BJ (cell line): Measurements from ENCODE around the gene PRSS22. TPM values are rescaled to one million over a fixed set of nuclear protein-coding genes. Genes with fewer than 3 reads are reported as not detected.
A peak's percentile ranks its signal among the peaks of the same experiment; 100 is the strongest.

Experiments used
- CTCF ChIA-PET: fragments of 350-600 bp; formaldehyde crosslinking; extraction: SDS; loops from one replicate; lab custom pipeline; 2021; ENCODE audit warnings: antibody characterized with exemption, inconsistent platforms; lab: Yijun Ruan, JAX
- POLR2A ChIA-PET: fragments of 300-600 bp; sonication (Branson Sonifier 250); formaldehyde crosslinking; extraction: SDS; loops from one replicate; lab custom pipeline; 2021; ENCODE audit warnings: antibody characterized with exemption; lab: Charles Lee
- DNase-seq: peaks from one replicate; pipeline ENCODE4 v3.0.0-alpha.2; 2011; ENCODE audit warnings: low read depth
- H3K27me3 ChIP-seq: 2 replicates; pipeline ENCODE4 v1.6.0; 2011; ENCODE audit warnings: low read length; ENCODE audit not compliant: control insufficient read depth, insufficient read depth
- H3K36me3 ChIP-seq: 2 replicates; pipeline ENCODE4 v1.5.1; 2011; ENCODE audit warnings: low read length; ENCODE audit not compliant: control insufficient read depth, insufficient read depth
- H3K4me3 ChIP-seq: 2 replicates; pipeline ENCODE4 v1.5.1; 2011; ENCODE audit warnings: low read depth, mild to moderate bottlenecking, control low read depth, low read length
- CTCF ChIP-seq: IDR thresholded peaks from 2 replicates; pipeline ENCODE4 v1.5.1; 2011; ENCODE audit warnings: low read depth, mild to moderate bottlenecking, control low read depth, inconsistent platforms, low read length, moderate library complexity; ENCODE audit not compliant: insufficient read depth
- polyA plus RNA-seq: library from polyadenylated mRNA; depleted of rRNA; stranded (reverse); fragments of >200 nt; gene quantifications from 2 replicates; pipeline ENCODE4 v1.2.3, GENCODE V29; 2011

The PRSS22 gene
- polyA plus RNA-seq, 1 experiment = not detected

GRCh38 chr16:2881783-2882649 lies 24.0 kb upstream of the PRSS22 start:
- H3K27me3 ChIP-seq = no peaks in the 10 kb centered on the region; the same call in 1 of the 2 replicates
- no peak for TF ChIP-seq CTCF
- H3K36me3 ChIP-seq = no peaks in the 10 kb centered on the region
- ChIA-PET POLR2A (interaction anchor here (0.7 to 1.0 kb wide), 2 partner anchors 30 to 1197 kb away, joined by 3 to 4 read pairs; no protein-coding TSS in a partner anchor), CTCF (interaction anchor here (0.6 to 2.8 kb wide), 9 partner anchors 9 to 190 kb away, joined by 3 to 11 read pairs (median 6); no protein-coding TSS in a partner anchor)
- no peak for DNase-seq
- H3K4me3 ChIP-seq = peak overlapping the region; percentile 99

GRCh38 chr16:2879854-2880508 lies 22.0 kb upstream of the PRSS22 start:
- Histone ChIP-seq H3K27me3 (no peaks in the 10 kb centered on the region; the same call in 1 of the 2 replicates), H3K4me3 (no peak overlapping the region), H3K36me3 (no peaks in the 10 kb centered on the region)
- ChIA-PET POLR2A (no interaction called here), CTCF (interaction anchor here (0.7 to 2.8 kb wide), 5 partner anchors 12 to 41 kb away, joined by 3 to 10 read pairs (median 5); no protein-coding TSS in a partner anchor)
- no peak for TF ChIP-seq CTCF
- DNase-seq = no peak

GRCh38 chr16:2874912-2875362 lies 17.0 kb upstream of the PRSS22 start:
- ChIA-PET CTCF (interaction anchor here (0.6 to 4.5 kb wide), 12 partner anchors 9 to 123 kb away, joined by 3 to 24 read pairs (median 4); partner anchors contain the start of gene FLYWCH1), POLR2A (no interaction called here)
- Histone ChIP-seq H3K4me3 (no peak overlapping the region), H3K27me3 (no peaks in the 10 kb centered on the region), H3K36me3 (no peaks in the 10 kb centered on the region)
- DNase-seq = no peak
- TF ChIP-seq CTCF = peak; percentile 97

- H3K4me3 ChIP-seq = no peak overlapping the region
- H3K36me3 ChIP-seq = no peaks in the 10 kb centered on the region
- CTCF ChIA-PET = interaction anchor here (0.6 to 4.5 kb wide), 11 partner anchors 10 to 53 kb away, joined by 3 to 24 read pairs (median 4); partner anchors contain the start of gene FLYWCH1
- no peaks in the 10 kb centered on the region for H3K27me3 ChIP-seq
- DNase-seq = no peak
- POLR2A ChIA-PET = no interaction called here
- no peak for TF ChIP-seq CTCF
Observed at GRCh38 chr16:2874032-2874911, 16.3 kb upstream of the PRSS22 start.
